ENCODE results near the gene FAM240A.

DNA sequence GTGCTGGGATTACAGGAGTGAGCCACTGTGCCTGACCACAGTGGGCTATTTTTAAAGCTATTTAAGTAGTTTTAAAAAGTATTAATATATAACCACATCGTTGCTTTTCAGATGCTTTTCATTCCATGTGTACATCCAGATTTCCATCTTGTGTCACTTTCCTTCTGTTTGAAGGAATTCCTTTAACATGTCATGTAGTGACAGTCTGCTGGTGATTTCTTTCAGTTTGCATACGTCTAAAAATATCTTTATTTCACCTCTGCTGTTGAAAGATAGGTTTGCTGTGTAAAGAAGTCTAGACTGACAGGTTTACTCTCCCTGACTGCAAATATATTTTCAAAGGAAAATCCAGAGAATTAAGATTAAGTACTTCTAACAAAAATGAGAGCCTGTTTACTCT lies 12.2 kb downstream of the FAM240A start:
- TF ChIP-seq POLR2AphosphoS5 (IDR thresholded peaks at IDR 0.05; ENCODE audit: low read depth, low read length) (no peak), SIN3A (IDR thresholded peaks at IDR 0.05; ENCODE audit: borderline replicate concordance, insufficient read depth, low read length) (no peak)
- TF ChIP-seq, protein P1, sequence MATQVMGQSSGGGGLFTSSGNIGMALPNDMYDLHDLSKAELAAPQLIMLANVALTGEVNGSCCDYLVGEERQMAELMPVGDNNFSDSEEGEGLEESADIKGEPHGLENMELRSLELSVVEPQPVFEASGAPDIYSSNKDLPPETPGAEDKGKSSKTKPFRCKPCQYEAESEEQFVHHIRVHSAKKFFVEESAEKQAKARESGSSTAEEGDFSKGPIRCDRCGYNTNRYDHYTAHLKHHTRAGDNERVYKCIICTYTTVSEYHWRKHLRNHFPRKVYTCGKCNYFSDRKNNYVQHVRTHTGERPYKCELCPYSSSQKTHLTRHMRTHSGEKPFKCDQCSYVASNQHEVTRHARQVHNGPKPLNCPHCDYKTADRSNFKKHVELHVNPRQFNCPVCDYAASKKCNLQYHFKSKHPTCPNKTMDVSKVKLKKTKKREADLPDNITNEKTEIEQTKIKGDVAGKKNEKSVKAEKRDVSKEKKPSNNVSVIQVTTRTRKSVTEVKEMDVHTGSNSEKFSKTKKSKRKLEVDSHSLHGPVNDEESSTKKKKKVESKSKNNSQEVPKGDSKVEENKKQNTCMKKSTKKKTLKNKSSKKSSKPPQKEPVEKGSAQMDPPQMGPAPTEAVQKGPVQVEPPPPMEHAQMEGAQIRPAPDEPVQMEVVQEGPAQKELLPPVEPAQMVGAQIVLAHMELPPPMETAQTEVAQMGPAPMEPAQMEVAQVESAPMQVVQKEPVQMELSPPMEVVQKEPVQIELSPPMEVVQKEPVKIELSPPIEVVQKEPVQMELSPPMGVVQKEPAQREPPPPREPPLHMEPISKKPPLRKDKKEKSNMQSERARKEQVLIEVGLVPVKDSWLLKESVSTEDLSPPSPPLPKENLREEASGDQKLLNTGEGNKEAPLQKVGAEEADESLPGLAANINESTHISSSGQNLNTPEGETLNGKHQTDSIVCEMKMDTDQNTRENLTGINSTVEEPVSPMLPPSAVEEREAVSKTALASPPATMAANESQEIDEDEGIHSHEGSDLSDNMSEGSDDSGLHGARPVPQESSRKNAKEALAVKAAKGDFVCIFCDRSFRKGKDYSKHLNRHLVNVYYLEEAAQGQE (IDR thresholded peaks at IDR 0.05; ENCODE audit: insufficient read depth in 1 of 2, low read depth in 2 of 2, low read length in 2 of 2), result no peak
